ENCODE results near the gene RASA3.

- TF ChIP-seq, protein P1, sequence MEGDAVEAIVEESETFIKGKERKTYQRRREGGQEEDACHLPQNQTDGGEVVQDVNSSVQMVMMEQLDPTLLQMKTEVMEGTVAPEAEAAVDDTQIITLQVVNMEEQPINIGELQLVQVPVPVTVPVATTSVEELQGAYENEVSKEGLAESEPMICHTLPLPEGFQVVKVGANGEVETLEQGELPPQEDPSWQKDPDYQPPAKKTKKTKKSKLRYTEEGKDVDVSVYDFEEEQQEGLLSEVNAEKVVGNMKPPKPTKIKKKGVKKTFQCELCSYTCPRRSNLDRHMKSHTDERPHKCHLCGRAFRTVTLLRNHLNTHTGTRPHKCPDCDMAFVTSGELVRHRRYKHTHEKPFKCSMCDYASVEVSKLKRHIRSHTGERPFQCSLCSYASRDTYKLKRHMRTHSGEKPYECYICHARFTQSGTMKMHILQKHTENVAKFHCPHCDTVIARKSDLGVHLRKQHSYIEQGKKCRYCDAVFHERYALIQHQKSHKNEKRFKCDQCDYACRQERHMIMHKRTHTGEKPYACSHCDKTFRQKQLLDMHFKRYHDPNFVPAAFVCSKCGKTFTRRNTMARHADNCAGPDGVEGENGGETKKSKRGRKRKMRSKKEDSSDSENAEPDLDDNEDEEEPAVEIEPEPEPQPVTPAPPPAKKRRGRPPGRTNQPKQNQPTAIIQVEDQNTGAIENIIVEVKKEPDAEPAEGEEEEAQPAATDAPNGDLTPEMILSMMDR (IDR thresholded peaks at IDR 0.05 in 2 of 3, conservative IDR thresholded peaks at IDR 0.05 in 1 of 3; ENCODE audit: borderline replicate concordance in 1 of 3, insufficient read depth in 1 of 3, low read depth in 2 of 3, low read length in 2 of 3), result no peak
- TF ChIP-seq MAX (IDR thresholded peaks at IDR 0.05) (no peak), JUND (IDR thresholded peaks at IDR 0.05) (no peak), SP1 (IDR thresholded peaks at IDR 0.05; ENCODE audit: low read depth) (no peak), EZH2 (IDR thresholded peaks at IDR 0.05) (no peak), FOSL1 (IDR thresholded peaks at IDR 0.05; ENCODE audit: low read depth) (no peak), CBX3 (IDR thresholded peaks at IDR 0.05; ENCODE audit: low read depth) (no peak), YY1 (IDR thresholded peaks at IDR 0.05; ENCODE audit: extremely low read depth, insufficient replicate concordance, low read depth, low read length) (no peak), SIN3A (IDR thresholded peaks at IDR 0.05; ENCODE audit: low read depth) (no peak), ZNF274 (IDR thresholded peaks at IDR 0.05; ENCODE audit: low read depth, low read length) (no peak), POLR2A (IDR thresholded peaks at IDR 0.05; ENCODE audit: borderline replicate concordance, extremely low read depth, insufficient read depth, insufficient read length) (no peak)
- TF ChIP-seq, protein P2, sequence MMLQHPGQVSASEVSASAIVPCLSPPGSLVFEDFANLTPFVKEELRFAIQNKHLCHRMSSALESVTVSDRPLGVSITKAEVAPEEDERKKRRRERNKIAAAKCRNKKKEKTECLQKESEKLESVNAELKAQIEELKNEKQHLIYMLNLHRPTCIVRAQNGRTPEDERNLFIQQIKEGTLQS (IDR thresholded peaks at IDR 0.05), result no peak
These were observed 107.6 kb downstream of the RASA3 start for GRCh38 chr13:114024603-114025404.

Data from HCT116 (cell line).